ENCODE measurements around the gene ARSG.

Gene ARSG

GRCh38 chr17:68457168-68457538 is 165.9 kb downstream of the ARSG start, which contains the start of gene WIPI1:
Gene WIPI1 (minus strand): TSS chr17:68457496. CDS start chr17:68457421, 75 bp downstream.
- FAIRE-seq = no peak

GRCh38 chr17:68457539-68458259 is 166.4 kb downstream of the ARSG start:
- peak; percentile 90 for FAIRE-seq

GRCh38 chr17:68458260-68459036 is 167.2 kb downstream of the ARSG start:
- FAIRE-seq = no peak

- no peak for FAIRE-seq
Observed at GRCh38 chr17:68459037-68459639, 167.8 kb downstream of the ARSG start.

- no peak for FAIRE-seq
Observed at GRCh38 chr17:68460146-68460545, 168.9 kb downstream of the ARSG start.

- FAIRE-seq = no peak
Observed at GRCh38 chr17:68460715-68461114, 169.4 kb downstream of the ARSG start.

- FAIRE-seq = no peak
Observed at GRCh38 chr17:68461122-68461539, 169.8 kb downstream of the ARSG start.

GRCh38 chr17:68461589-68461988 is 170.3 kb downstream of the ARSG start:
- no peak for FAIRE-seq

- FAIRE-seq = peak; percentile 80
Observed at GRCh38 chr17:68462381-68463210, 171.3 kb downstream of the ARSG start.

GRCh38 chr17:68463211-68464019 is 172.1 kb downstream of the ARSG start:
- no peak for FAIRE-seq

GRCh38 chr17:68468334-68468733 is 177.0 kb downstream of the ARSG start:
- no peak for FAIRE-seq

GRCh38 chr17:68468788-68469187 is 177.5 kb downstream of the ARSG start:
- FAIRE-seq = no peak
